HG02763 (cell line): Measurements from ENCODE around the gene SGCA.

Source experiments
- ATAC-seq: cut with Tn5 transposase; IDR thresholded peaks from one replicate; pipeline ENCODE4 v1.9.1; 2021; ENCODE audit warnings: mild to moderate bottlenecking, moderate library complexity; ENCODE audit not compliant: unreplicated experiment

SGCA gene

DNA sequence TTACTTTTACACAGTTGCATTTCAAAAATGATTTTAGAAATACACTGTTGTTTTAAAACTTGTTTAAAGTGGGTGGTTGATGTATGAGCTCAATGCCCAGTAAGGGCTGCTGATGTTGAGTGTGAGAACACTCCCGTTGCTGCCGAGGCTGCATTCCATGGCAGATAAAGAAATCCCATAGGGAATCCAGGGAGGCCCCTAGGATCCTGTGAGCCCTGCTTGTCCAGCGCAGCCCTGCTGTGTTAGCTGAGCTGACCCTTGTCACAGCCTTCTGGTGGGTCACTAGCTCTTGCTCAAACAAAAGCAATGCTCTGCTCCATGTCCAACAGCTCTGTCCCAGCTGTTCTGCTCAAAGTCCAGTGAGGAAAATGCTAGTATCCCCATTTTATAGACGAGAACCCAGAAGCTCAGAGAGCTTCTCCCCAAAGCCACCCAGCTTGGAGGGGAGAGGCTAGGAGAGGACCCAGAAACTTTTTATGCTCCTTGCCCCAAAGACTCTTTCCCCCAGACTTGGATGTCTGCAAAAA, 54.2 kb downstream of the SGCA start:
- no peak for ATAC-seq

DNA sequence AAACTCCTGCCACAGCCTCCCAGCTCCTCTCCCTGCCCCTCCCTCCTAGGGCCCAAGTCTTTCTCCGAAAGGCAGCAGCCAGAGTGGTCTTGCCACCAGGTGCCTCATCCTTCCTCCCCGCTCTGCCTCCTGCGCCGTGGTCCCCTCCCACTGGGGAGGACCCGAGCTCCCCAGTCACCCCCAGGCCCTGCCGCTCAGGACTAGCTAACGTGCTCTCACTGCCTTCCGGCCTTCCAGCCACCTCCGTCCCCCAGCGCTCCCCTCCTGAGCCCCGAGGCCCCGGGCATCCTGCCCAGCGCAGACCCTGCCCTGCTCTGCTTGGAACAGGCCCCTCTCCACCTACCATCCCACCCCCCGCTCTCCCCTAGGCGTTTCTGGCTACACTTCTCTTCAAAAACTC, 55.0 kb downstream of the SGCA start:
- ATAC-seq = no peak

DNA sequence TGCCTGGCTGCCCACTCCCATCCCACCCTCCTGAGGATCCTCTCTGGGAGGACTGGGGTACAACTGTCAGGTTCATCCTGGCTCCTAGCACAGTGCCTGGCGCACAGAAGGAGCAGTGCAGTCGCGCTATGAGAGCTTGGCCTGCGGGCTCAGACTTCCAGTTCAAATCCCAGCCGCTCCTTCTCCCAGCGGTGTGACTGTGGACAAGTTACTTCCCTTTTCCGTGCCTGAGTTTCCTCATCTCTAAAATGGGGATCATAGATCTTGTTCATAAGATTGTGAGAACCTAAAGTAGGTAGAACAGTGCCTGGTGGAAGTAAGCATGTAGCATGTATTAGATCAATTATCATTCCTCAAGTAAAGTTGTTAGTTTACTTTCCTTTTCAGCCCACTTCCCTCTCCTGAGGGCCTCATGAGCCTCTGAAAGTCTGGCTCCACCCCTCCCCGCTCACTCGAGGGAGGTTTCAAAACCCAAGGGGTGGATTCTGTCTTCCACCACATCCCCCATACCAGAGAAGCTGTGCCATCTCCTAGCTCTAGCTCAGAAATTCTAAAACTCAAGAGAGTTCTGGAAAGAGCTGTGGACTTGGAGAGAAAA, 55.6 kb downstream of the SGCA start:
- ATAC-seq = no peak

DNA sequence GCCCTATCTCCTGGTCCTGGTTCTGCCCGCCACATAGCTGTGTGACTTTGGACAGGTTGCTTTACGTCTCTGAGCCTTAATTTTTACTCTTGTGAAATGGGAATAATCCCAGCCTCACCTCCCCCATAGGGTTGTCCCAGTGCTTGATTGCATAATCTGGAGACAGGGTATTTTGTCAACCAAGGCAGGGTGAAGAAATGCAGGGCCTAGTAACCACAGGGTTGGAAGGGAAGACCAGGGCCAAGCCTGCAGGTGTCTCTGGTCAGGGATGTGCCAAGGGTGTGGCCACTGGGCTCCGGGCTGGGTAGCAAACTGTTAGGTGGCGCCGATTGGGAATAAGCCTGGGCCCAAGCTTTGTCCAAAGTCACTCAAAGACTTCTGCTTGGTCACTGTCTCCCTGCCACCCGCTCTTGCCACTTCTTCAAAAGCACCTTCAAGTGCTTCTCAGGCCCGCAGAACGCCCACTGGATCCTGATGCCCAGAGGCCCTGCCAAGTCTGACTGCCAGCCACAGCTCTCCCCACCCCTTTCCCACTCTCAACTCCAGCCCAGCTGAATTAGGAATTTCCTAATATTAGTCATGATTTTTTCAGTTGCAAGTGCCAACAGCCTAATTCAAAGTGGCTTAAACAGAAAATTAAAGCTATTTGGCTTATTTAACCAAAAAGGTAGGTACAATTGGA, 56.2 kb downstream of the SGCA start:
- ATAC-seq = no peak

DNA sequence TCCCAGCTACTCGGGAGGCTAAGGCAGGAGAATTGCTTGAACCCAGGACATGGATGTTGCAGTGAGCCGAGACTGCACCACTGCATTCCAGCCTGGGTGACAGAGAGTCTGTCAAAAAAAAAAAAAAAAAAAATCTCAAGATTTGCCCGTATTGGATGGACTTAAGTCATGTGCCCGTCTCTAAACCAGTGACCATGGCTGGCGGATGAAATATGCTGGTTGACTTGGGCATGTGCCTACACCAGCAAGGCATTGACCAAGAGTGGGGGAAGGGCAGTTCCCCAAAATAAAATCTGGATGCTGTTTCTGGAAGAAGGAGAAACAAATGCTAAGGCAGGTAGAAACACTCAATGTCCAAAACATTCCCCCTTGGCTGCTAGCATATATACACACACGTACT, 57.1 kb downstream of the SGCA start:
- ATAC-seq = no peak
